ENCODE data around the gene CDK13.
A peak's percentile ranks its signal among the peaks of the same experiment; 100 is the strongest.

CDK13 gene

DNA sequence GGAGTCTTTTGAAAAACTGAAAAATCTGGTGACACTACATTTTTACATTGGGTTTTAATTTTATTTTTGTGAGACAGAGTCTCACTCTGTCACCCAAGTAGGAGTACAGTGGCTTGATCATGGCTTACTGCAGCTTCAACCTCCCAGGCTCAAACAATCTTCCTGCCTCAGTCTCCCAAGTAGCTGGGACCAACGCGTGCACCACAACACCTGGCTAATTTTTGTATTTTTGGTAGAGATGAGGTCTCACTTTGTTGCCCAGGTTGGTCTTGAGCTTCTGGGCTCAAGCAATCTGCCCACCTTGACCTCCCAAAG is 172.8 kb downstream of the CDK13 start (continued):
- TF ChIP-seq, protein P1, sequence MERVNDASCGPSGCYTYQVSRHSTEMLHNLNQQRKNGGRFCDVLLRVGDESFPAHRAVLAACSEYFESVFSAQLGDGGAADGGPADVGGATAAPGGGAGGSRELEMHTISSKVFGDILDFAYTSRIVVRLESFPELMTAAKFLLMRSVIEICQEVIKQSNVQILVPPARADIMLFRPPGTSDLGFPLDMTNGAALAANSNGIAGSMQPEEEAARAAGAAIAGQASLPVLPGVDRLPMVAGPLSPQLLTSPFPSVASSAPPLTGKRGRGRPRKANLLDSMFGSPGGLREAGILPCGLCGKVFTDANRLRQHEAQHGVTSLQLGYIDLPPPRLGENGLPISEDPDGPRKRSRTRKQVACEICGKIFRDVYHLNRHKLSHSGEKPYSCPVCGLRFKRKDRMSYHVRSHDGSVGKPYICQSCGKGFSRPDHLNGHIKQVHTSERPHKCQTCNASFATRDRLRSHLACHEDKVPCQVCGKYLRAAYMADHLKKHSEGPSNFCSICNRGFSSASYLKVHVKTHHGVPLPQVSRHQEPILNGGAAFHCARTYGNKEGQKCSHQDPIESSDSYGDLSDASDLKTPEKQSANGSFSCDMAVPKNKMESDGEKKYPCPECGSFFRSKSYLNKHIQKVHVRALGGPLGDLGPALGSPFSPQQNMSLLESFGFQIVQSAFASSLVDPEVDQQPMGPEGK (tag by site-specific recombination; IDR thresholded peaks at IDR 0.05) = no peak
- TF ChIP-seq ZNF423 (tag by site-specific recombination; IDR thresholded peaks at IDR 0.05) (no peak), ZNF571 (tag by site-specific recombination; IDR thresholded peaks at IDR 0.05) (no peak), ZNF623 (tag by site-specific recombination; IDR thresholded peaks at IDR 0.05) (no peak), SP3 (tag by site-specific recombination; IDR thresholded peaks at IDR 0.05) (no peak)

- POLR2A ChIA-PET = interaction anchor here (0.5 to 2.2 kb wide), 7 partner anchors 16 to 1607 kb away, joined by 3 to 7 read pairs (median 4); partner anchors contain the start of genes CDK13 and RALA
- H3K4me3 ChIP-seq (ENCODE audit: low read depth, low read length) = peak overlapping the region; percentile 86
- H3K9me3 ChIP-seq (ENCODE audit: control insufficient read depth, insufficient read depth, low read depth, low read length) = no peaks in the 10 kb centered on the region
- H3K36me3 ChIP-seq (ENCODE audit: control insufficient read depth in 2 of 2, insufficient read depth in 1 of 2, low read length in 2 of 2) = peaks cover 3 to 6% of the 10 kb centered on the region in 2 experiments; a peak in 2 of 3 replicates
- H3K4me1 ChIP-seq (ENCODE audit: control insufficient read depth, insufficient read depth, low read length) = no peaks in the 10 kb centered on the region; the same call in none of the 2 replicates
- CTCF ChIA-PET = interaction anchor here (0.6 to 1.8 kb wide), 12 partner anchors 9 to 399 kb away, joined by 3 to 7 read pairs (median 3); no protein-coding TSS in a partner anchor
- no peak for TF ChIP-seq ZIC2 (tag by site-specific recombination; IDR thresholded peaks at IDR 0.05)
- TF ChIP-seq ZNF843 (tag by site-specific recombination; IDR thresholded peaks at IDR 0.05) = no peak
- peak; percentile 79; the same call in 1 of the 2 replicates for TF ChIP-seq GLIS2 (tag by site-specific recombination; IDR thresholded peaks at IDR 0.05)
- TF ChIP-seq PRDM1 (tag by site-specific recombination; IDR thresholded peaks at IDR 0.05) = peak; percentile 92
- TF ChIP-seq ZSCAN16 (tag by site-specific recombination; IDR thresholded peaks at IDR 0.05) = no peak
- peak; percentile 78 for TF ChIP-seq GLIS1 (tag by site-specific recombination; IDR thresholded peaks at IDR 0.05)
- no peak for TF ChIP-seq ZNF214 (tag by site-specific recombination; IDR thresholded peaks at IDR 0.05; ENCODE audit: borderline replicate concordance)
- TF ChIP-seq YY2 (tag by site-specific recombination; IDR thresholded peaks at IDR 0.05) = no peak
- TF ChIP-seq EGR2 (tag by site-specific recombination; IDR thresholded peaks at IDR 0.05; ENCODE audit: low read depth) = no peak
- no peak for TF ChIP-seq ZNF10 (tag by site-specific recombination; IDR thresholded peaks at IDR 0.05)
- no peak for TF ChIP-seq ZNF626 (tag by site-specific recombination; IDR thresholded peaks at IDR 0.05)
- TF ChIP-seq, protein P2, sequence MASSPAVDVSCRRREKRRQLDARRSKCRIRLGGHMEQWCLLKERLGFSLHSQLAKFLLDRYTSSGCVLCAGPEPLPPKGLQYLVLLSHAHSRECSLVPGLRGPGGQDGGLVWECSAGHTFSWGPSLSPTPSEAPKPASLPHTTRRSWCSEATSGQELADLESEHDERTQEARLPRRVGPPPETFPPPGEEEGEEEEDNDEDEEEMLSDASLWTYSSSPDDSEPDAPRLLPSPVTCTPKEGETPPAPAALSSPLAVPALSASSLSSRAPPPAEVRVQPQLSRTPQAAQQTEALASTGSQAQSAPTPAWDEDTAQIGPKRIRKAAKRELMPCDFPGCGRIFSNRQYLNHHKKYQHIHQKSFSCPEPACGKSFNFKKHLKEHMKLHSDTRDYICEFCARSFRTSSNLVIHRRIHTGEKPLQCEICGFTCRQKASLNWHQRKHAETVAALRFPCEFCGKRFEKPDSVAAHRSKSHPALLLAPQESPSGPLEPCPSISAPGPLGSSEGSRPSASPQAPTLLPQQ (tag by site-specific recombination; IDR thresholded peaks at IDR 0.05) = no peak
- peak overlapping the region; percentile 77 for H3K27ac ChIP-seq (ENCODE audit: extremely low read depth, low read depth, low read length)
Measured at GRCh38 chr7:40133561-40134427, 183.7 kb downstream of the CDK13 start.

DNA sequence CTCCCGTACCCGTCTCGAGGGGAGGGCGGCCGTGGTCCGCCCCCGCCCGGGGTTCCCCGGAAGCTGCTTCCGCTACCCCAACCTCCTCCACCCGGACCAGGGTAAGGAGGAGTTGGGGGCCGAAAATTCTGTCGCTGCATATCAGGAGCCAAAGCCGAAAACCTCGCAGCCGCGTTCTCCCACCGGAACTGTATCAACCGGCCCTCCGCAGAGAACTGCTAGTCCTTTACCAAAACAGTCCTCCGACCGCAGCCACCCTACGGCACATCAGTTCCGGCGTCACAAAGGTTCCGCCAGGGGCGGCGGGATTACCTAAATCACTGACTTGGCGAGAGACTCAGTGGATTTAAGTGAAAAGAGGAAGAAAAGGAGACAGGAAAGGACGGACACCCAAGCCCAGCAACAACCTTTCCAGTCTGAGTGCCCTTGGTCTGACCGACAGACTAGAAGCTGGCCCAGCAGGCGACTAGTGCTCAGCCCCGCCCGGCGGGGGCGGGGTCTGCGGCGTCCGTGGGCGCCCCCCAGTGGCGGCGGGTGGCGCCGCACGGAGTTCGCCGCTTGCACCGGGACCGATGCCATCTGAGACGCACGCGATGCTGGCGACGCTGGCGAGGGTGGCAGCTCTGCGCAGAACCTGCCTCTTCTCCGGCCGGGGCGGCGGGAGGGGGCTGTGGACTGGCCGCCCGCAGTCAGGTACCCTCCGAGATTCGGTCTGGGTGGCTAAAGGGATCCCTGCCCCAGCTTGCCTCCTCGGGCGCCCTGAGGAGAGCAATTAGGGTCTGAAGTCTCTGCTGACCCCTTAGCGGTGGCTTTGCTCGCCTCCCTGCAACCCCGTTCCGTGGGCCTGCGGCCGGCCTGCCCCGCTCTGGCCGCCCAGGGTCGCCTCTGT is 184.6 kb downstream of the CDK13 start, which contains the start of the genes MPLKIP and SUGCT:
MPLKIP (minus strand) TSS at position 195 of the 889 bp plus-strand sequence; CDS start at position 140, 55 bp downstream.
SUGCT (plus strand) TSS at position 578 of the 889 bp plus-strand sequence.
- Histone ChIP-seq H3K27ac (ENCODE audit: extremely low read depth, low read depth, low read length) (peak within 1 kb of the TSS; percentile 77), H3K4me3 (ENCODE audit: low read depth, low read length) (peak within 1 kb of the TSS; percentile 86), H3K9me3 (ENCODE audit: control insufficient read depth, insufficient read depth, low read depth, low read length) (no peaks in the 10 kb centered on the region), H3K4me1 (ENCODE audit: control insufficient read depth, insufficient read depth, low read length) (no peaks in the 10 kb centered on the region; the same call in none of the 2 replicates), H3K36me3 (ENCODE audit: control insufficient read depth in 2 of 2, insufficient read depth in 1 of 2, low read length in 2 of 2) (peaks cover 3 to 6% of the 10 kb centered on the region in 2 experiments; a peak in 2 of 3 replicates)
- ChIA-PET CTCF (interaction anchor here (0.6 to 1.8 kb wide), 14 partner anchors 9 to 400 kb away, joined by 3 to 7 read pairs (median 3); no protein-coding TSS in a partner anchor), POLR2A (interaction anchor here (0.7 to 2.2 kb wide), 5 partner anchors 11 to 512 kb away, joined by 3 to 7 read pairs (median 3); partner anchors contain the start of genes CDK13 and RALA)
- TF ChIP-seq ZNF114 (tag by site-specific recombination; IDR thresholded peaks at IDR 0.05) (no peak), ZNF558 (tag by site-specific recombination; IDR thresholded peaks at IDR 0.05) (peak; percentile 50; the same call in 1 of the 2 replicates), ZNF768 (tag by site-specific recombination; IDR thresholded peaks at IDR 0.05) (no peak), ZNF514 (tag by site-specific recombination; IDR thresholded peaks at IDR 0.05) (no peak), ZNF350 (tag by site-specific recombination; IDR thresholded peaks at IDR 0.05) (no peak), MYNN (tag by site-specific recombination; IDR thresholded peaks at IDR 0.05; ENCODE audit: borderline replicate concordance) (no peak), ZBTB8A (tag by site-specific recombination; IDR thresholded peaks at IDR 0.05) (peak; percentile 34; the same call in 1 of the 2 replicates), MZF1 (tag by site-specific recombination; IDR thresholded peaks at IDR 0.05; ENCODE audit: borderline replicate concordance) (no peak), ZNF416 (tag by site-specific recombination; IDR thresholded peaks at IDR 0.05) (no peak), ZFP41 (tag by site-specific recombination; IDR thresholded peaks at IDR 0.05; ENCODE audit: borderline replicate concordance) (no peak), ZNF747 (tag by site-specific recombination; IDR thresholded peaks at IDR 0.05) (no peak), ZNF791 (tag by site-specific recombination; IDR thresholded peaks at IDR 0.05) (no peak), TCF7L2 (IDR thresholded peaks at IDR 0.05; ENCODE audit: borderline replicate concordance, low read depth, low read length) (no peak)
